ENCODE measurements around the gene ARL17B. TPM values are rescaled to one million over a fixed set of nuclear protein-coding genes. Genes with fewer than 3 reads are reported as not detected.
"Not testable (repeated sequence)": the region's sequence is repeated elsewhere in the genome, so short reads cannot be mapped to it uniquely, and the experiment has no call there.

ARL17B gene
- total RNA-seq, 1 donor from 2014 or later = 2.9 TPM

- not testable (repeated sequence) for DNase-seq (ENCODE audit: low read depth, low spot score)
Observed at GRCh38 chr17:46252804-46253203, 108.8 kb downstream of the ARL17B start.

GRCh38 chr17:46249153-46249552 lies 112.4 kb downstream of the ARL17B start:
- DNase-seq (ENCODE audit: low read depth, low spot score) = not testable (repeated sequence)

- not testable (repeated sequence) for DNase-seq (ENCODE audit: low read depth, low spot score)
Observed at GRCh38 chr17:46244949-46245768, 116.4 kb downstream of the ARL17B start.

GRCh38 chr17:46244339-46244913 lies 117.1 kb downstream of the ARL17B start:
- not testable (repeated sequence) for DNase-seq (ENCODE audit: low read depth, low spot score)

GRCh38 chr17:46243928-46244327 lies 117.6 kb downstream of the ARL17B start:
- DNase-seq (ENCODE audit: low read depth, low spot score) = not testable (repeated sequence)

- not testable (repeated sequence) for DNase-seq (ENCODE audit: low read depth, low spot score)
Observed at GRCh38 chr17:46243505-46243904, 118.1 kb downstream of the ARL17B start.

GRCh38 chr17:46231359-46231758 lies 130.2 kb downstream of the ARL17B start:
- DNase-seq (ENCODE audit: low read depth, low spot score) = not testable (repeated sequence)

GRCh38 chr17:46225274-46225794 lies 136.2 kb downstream of the ARL17B start:
- DNase-seq (ENCODE audit: low read depth, low spot score) = peak; percentile 60

- not testable (repeated sequence) for DNase-seq (ENCODE audit: low read depth, low spot score)
Observed at GRCh38 chr17:46224864-46225263, 136.7 kb downstream of the ARL17B start.

Other genes with a start within 250 kb of the ARL17B start
- 48.3 and 94.7 TPM in 2 replicates for gene KANSL1, start 168.3 kb downstream of the ARL17B start, total RNA-seq
- gene LRRC37A, start 66.6 kb downstream of the ARL17B start, total RNA-seq = 1.4 and 2.5 TPM in 2 replicates
- gene LRRC37A2, start 150.7 kb upstream of the ARL17B start, total RNA-seq = 2.4 and 4.2 TPM in 2 replicates
- gene ARL17A, start 217.9 kb upstream of the ARL17B start, total RNA-seq = 1.5 and 4.5 TPM in 2 replicates
- gene NSF, start 228.9 kb upstream of the ARL17B start, total RNA-seq = 44.6 and 50.9 TPM in 2 replicates

Measured in pulmonary artery endothelial cell (primary cell).